ENCODE results near the gene DNASE1L2. TPM values are rescaled to one million over a fixed set of nuclear protein-coding genes. Genes with fewer than 3 reads are reported as not detected.
"Not testable (repeated sequence)": the region's sequence is repeated elsewhere in the genome, so short reads cannot be mapped to it uniquely, and the experiment has no call there.

DNASE1L2 gene
- total RNA-seq, 2 donors from 2014 or later = 0.35 to 1.3 TPM

- Mint-ChIP-seq H3K9me3 (peaks cover 5% of the 10 kb centered on the region), H3K4me3 (no peak overlapping the region), H3K36me3 (ENCODE audit: low read depth) (no peaks in the 10 kb centered on the region), H3K4me1 (no peaks in the 10 kb centered on the region), H3K27ac (no peak overlapping the region), H3K27me3 (ENCODE audit: insufficient read depth) (peaks cover 69% of the 10 kb centered on the region)
- whole genome bisulfite sequencing, 2 experiments (ENCODE audit: insufficient coverage in 1 of 2, insufficient read length in 1 of 2) = 89 to 92% methylated on average over 3 to 5 of the region's 5 CpGs
- Histone ChIP-seq H3K27me3 (ENCODE audit: control insufficient read depth, insufficient read depth, low read length, poor library complexity, severe bottlenecking) (peaks cover 48% of the 10 kb centered on the region), H3K9me3 (ENCODE audit: control insufficient read depth, low read length) (no peaks in the 10 kb centered on the region), H3K4me1 (ENCODE audit: control insufficient read depth, insufficient read depth, low read length) (peaks cover 7% of the 10 kb centered on the region), H3K4me3 (ENCODE audit: low read length) (no peak overlapping the region), H3K36me3 (ENCODE audit: control insufficient read depth, insufficient read depth, low read length) (no peaks in the 10 kb centered on the region), H3K9ac (ENCODE audit: extremely low read depth, low read length, poor library complexity, severe bottlenecking) (no peak overlapping the region), H3K27ac (ENCODE audit: low read depth, low read length) (no peak overlapping the region)
- DNase-seq = no peak
- no peak for TF ChIP-seq CTCF (conservative IDR thresholded peaks at IDR 0.05)
These were observed 37.1 kb upstream of the DNASE1L2 start for GRCh38 chr16:2199095-2199494.

- H3K4me3 ChIP-seq (ENCODE audit: low read length) = no peak overlapping the region
- H3K27me3 ChIP-seq (ENCODE audit: control insufficient read depth, insufficient read depth, low read length, poor library complexity, severe bottlenecking) = peaks cover 48% of the 10 kb centered on the region
- Mint-ChIP-seq H3K36me3 (ENCODE audit: low read depth) (no peaks in the 10 kb centered on the region), H3K4me1 (no peaks in the 10 kb centered on the region), H3K9me3 (peaks cover 5% of the 10 kb centered on the region), H3K4me3 (no peak overlapping the region), H3K27ac (no peak overlapping the region), H3K27me3 (ENCODE audit: insufficient read depth) (peaks cover 69% of the 10 kb centered on the region)
- no peaks in the 10 kb centered on the region for H3K36me3 ChIP-seq (ENCODE audit: control insufficient read depth, insufficient read depth, low read length)
- 79 to 80% methylated on average over 2 to 14 of the region's 14 CpGs for WGBS, 2 experiments (ENCODE audit: insufficient coverage in 1 of 2, insufficient read length in 1 of 2)
- no peak overlapping the region for H3K9ac ChIP-seq (ENCODE audit: extremely low read depth, low read length, poor library complexity, severe bottlenecking)
- no peak for TF ChIP-seq CTCF (conservative IDR thresholded peaks at IDR 0.05)
- no peak overlapping the region for H3K27ac ChIP-seq (ENCODE audit: low read depth, low read length)
- DNase-seq = no peak
- peaks cover 7% of the 10 kb centered on the region for H3K4me1 ChIP-seq (ENCODE audit: control insufficient read depth, insufficient read depth, low read length)
- H3K9me3 ChIP-seq (ENCODE audit: control insufficient read depth, low read length) = no peaks in the 10 kb centered on the region
These were observed 36.6 kb upstream of the DNASE1L2 start for GRCh38 chr16:2199621-2200139.

- no peak for DNase-seq
- Mint-ChIP-seq H3K27me3 (ENCODE audit: insufficient read depth) (peaks cover 63% of the 10 kb centered on the region), H3K36me3 (ENCODE audit: low read depth) (no peaks in the 10 kb centered on the region), H3K9me3 (peaks cover 5% of the 10 kb centered on the region), H3K4me1 (no peaks in the 10 kb centered on the region), H3K27ac (no peak overlapping the region), H3K4me3 (no peak overlapping the region)
- Histone ChIP-seq H3K27me3 (ENCODE audit: control insufficient read depth, insufficient read depth, low read length, poor library complexity, severe bottlenecking) (peaks cover 44% of the 10 kb centered on the region), H3K27ac (ENCODE audit: low read depth, low read length) (no peak overlapping the region), H3K4me3 (ENCODE audit: low read length) (no peak overlapping the region), H3K36me3 (ENCODE audit: control insufficient read depth, insufficient read depth, low read length) (no peaks in the 10 kb centered on the region), H3K9me3 (ENCODE audit: control insufficient read depth, low read length) (no peaks in the 10 kb centered on the region), H3K9ac (ENCODE audit: extremely low read depth, low read length, poor library complexity, severe bottlenecking) (no peak overlapping the region), H3K4me1 (ENCODE audit: control insufficient read depth, insufficient read depth, low read length) (peaks cover 4% of the 10 kb centered on the region)
- 88 to 93% methylated on average over 2 to 6 of the region's 6 CpGs for WGBS, 2 experiments (ENCODE audit: insufficient coverage in 1 of 2, insufficient read length in 1 of 2)
- TF ChIP-seq CTCF (conservative IDR thresholded peaks at IDR 0.05) = no peak
These were observed 35.9 kb upstream of the DNASE1L2 start for GRCh38 chr16:2200313-2200712.

- not testable (repeated sequence) for H3K27ac ChIP-seq (ENCODE audit: low read depth, low read length); H3K9me3 Mint-ChIP-seq; H3K4me1 Mint-ChIP-seq; H3K27ac Mint-ChIP-seq; DNase-seq; H3K9ac ChIP-seq (ENCODE audit: extremely low read depth, low read length, poor library complexity, severe bottlenecking); H3K9me3 ChIP-seq (ENCODE audit: control insufficient read depth, low read length); H3K4me1 ChIP-seq (ENCODE audit: control insufficient read depth, insufficient read depth, low read length); H3K4me3 ChIP-seq (ENCODE audit: low read length); H3K36me3 ChIP-seq (ENCODE audit: control insufficient read depth, insufficient read depth, low read length)
- peaks cover 18% of the 10 kb centered on the region for H3K36me3 Mint-ChIP-seq (ENCODE audit: low read depth)
- H3K27me3 ChIP-seq (ENCODE audit: control insufficient read depth, insufficient read depth, low read length, poor library complexity, severe bottlenecking) = peaks cover 24% of the 10 kb centered on the region
- WGBS, 2 experiments (ENCODE audit: insufficient coverage in 1 of 2, insufficient read length in 1 of 2) = 95 to 100% methylated on average over 2 to 5 of the region's 8 CpGs
- H3K27me3 Mint-ChIP-seq (ENCODE audit: insufficient read depth) = peaks cover 49% of the 10 kb centered on the region
- peak overlapping the region; percentile 68 for H3K4me3 Mint-ChIP-seq
These were observed 33.0 kb upstream of the DNASE1L2 start for GRCh38 chr16:2203119-2203688.
